HL-60/S4 treated with phorbol 12-myristate 13-acetate at 8.2 ng/mL for 4 days and 3 days (cell line): ENCODE data around the gene METRN.
"Not testable (repeated sequence)": the region's sequence is repeated elsewhere in the genome, so short reads cannot be mapped to it uniquely, and the experiment has no call there.

Source experiments
- in situ Hi-C: fragments of 300-500 bp; cut with MboI; formaldehyde crosslinking; loops from 2 replicates; pipeline ENCODE4 v1.15.0; 2022; ENCODE audit warnings: low sequenced_read_pairs

METRN gene

GRCh38 chr16:689175-689897 lies 25.6 kb upstream of the METRN start:
- in situ Hi-C loops = loop anchor here (10.0 kb wide), 1 partner anchor 95 kb away; the partner anchor contains the start of genes CHTF18 and RPUSD1

- in situ Hi-C loops = not testable (repeated sequence)
These were observed 23.7 kb upstream of the METRN start for GRCh38 chr16:691242-691641.

GRCh38 chr16:692356-693108 lies 22.4 kb upstream of the METRN start:
- in situ Hi-C loops = no loop called here

- in situ Hi-C loops = no loop called here
These were observed 21.6 kb upstream of the METRN start for GRCh38 chr16:693364-693763.

GRCh38 chr16:693766-694165 lies 21.2 kb upstream of the METRN start:
- in situ Hi-C loops = no loop called here

GRCh38 chr16:694187-694862 lies 20.6 kb upstream of the METRN start:
- in situ Hi-C loops = no loop called here

- in situ Hi-C loops = no loop called here
These were observed 20.0 kb upstream of the METRN start for GRCh38 chr16:694863-695354.

- in situ Hi-C loops = no loop called here
These were observed 19.4 kb upstream of the METRN start for GRCh38 chr16:695355-696089.

- in situ Hi-C loops = no loop called here
These were observed 15.8 kb upstream of the METRN start for GRCh38 chr16:698911-699671.

GRCh38 chr16:700684-701584 lies 14.0 kb upstream of the METRN start:
- in situ Hi-C loops = no loop called here

- in situ Hi-C loops = no loop called here
These were observed 12.6 kb upstream of the METRN start for GRCh38 chr16:702341-702740.

GRCh38 chr16:703406-703805 lies 11.5 kb upstream of the METRN start:
- in situ Hi-C loops = no loop called here

- in situ Hi-C loops = no loop called here
These were observed 10.9 kb upstream of the METRN start for GRCh38 chr16:704047-704446.

GRCh38 chr16:704552-705380 lies 10.2 kb upstream of the METRN start:
- in situ Hi-C loops = no loop called here

- in situ Hi-C loops = no loop called here
These were observed 9.3 kb upstream of the METRN start, which contains the start of gene FBXL16 for GRCh38 chr16:705431-706188. Gene FBXL16 (minus strand): TSS chr16:705801. CDS start chr16:697405, 8,396 bp downstream.

- in situ Hi-C loops = no loop called here
These were observed 8.5 kb upstream of the METRN start for GRCh38 chr16:706189-707061.
